GM12864 (cell line): ENCODE results near the gene TBL1XR1.

ENCODE experiments used
- DNase-seq: peaks from one replicate; pipeline ENCODE4 v3.0.0-alpha.2; 2011; ENCODE audit warnings: low read depth
- H3K4me3 ChIP-seq: 2 replicates; pipeline ENCODE4 v1.5.1; 2011; ENCODE audit warnings: mild to moderate bottlenecking, low read depth, low read length, control low read depth
- CTCF ChIP-seq: IDR thresholded peaks from 2 replicates; pipeline ENCODE4 v1.5.1; 2011; ENCODE audit warnings: low read depth, mild to moderate bottlenecking, moderate library complexity, low read length, control low read depth, inconsistent platforms; ENCODE audit errors: missing control alignments

The TBL1XR1 gene

GRCh38 chr3:177149106-177149505 is 48.2 kb downstream of the TBL1XR1 start:
- TF ChIP-seq CTCF, result no peak
- no peak for DNase-seq
- H3K4me3 ChIP-seq, result no peak overlapping the region

GRCh38 chr3:177147790-177148189 is 49.5 kb downstream of the TBL1XR1 start:
- no peak for TF ChIP-seq CTCF
- no peak for DNase-seq
- no peak overlapping the region for H3K4me3 ChIP-seq

GRCh38 chr3:177146646-177147045 is 50.6 kb downstream of the TBL1XR1 start:
- no peak overlapping the region for H3K4me3 ChIP-seq
- no peak for DNase-seq
- no peak for TF ChIP-seq CTCF

- H3K4me3 ChIP-seq, result no peak overlapping the region
- TF ChIP-seq CTCF, result no peak
- DNase-seq, result no peak
Observed at GRCh38 chr3:177145954-177146353, 51.3 kb downstream of the TBL1XR1 start.

- peak overlapping the region; percentile 12; the same call in 1 of the 2 replicates for H3K4me3 ChIP-seq
- DNase-seq, result no peak
- no peak for TF ChIP-seq CTCF
Observed at GRCh38 chr3:177145381-177145780, 51.9 kb downstream of the TBL1XR1 start.

GRCh38 chr3:177144922-177145321 is 52.4 kb downstream of the TBL1XR1 start:
- DNase-seq, result peak; percentile 44
- peak overlapping the region; percentile 12; the same call in 1 of the 2 replicates for H3K4me3 ChIP-seq

More at GRCh38 chr3:177144922-177145321, 52.4 kb downstream of the TBL1XR1 start:
- no peak for TF ChIP-seq CTCF
